HepG2 (cell line): ENCODE results near the gene RHOT2. TPM values are rescaled to one million over a fixed set of nuclear protein-coding genes. Genes with fewer than 3 reads are reported as not detected.

ENCODE experiments used
- ATAC-seq: fragments of 200-7000 bp; cut with Tn5 transposase; 3 replicates; pipeline ENCODE4 v1.9.1; 2020; ENCODE audit warnings: mild to moderate bottlenecking, moderate library complexity
- BruUV-seq: library from RNA; stranded (reverse); fragments of 400-500 nt; replicated peaks from 2 replicates; lab custom pipeline; 2021; lab: Mats Ljungman, UMichigan
- CTCF ChIA-PET: fragments of 300-600 bp; formaldehyde crosslinking; extraction: SDS; loops from one replicate; lab custom pipeline; 2021; ENCODE audit warnings: low total read pairs, inconsistent platforms, low intra/inter-chr PET ratio; lab: Yijun Ruan, JAX
- POLR2A ChIA-PET: fragments of 350-600 bp; sonication (Branson Sonifier 250); formaldehyde crosslinking; loops from one replicate; lab custom pipeline; 2020; ENCODE audit warnings: antibody characterized with exemption, inconsistent platforms; lab: Yijun Ruan, JAX
- DNase-seq: peaks from one replicate; pipeline ENCODE4 v3.0.0-alpha.2; 2015; ENCODE audit warnings: low spot score
- FAIRE-seq: peaks from 3 replicates; lab custom pipeline; 2011; peaks lifted over from hg19 to GRCh38; lab: Jason Lieb, UNC
- H2AFZ ChIP-seq: one replicate; pipeline ENCODE4 v1.6.1; 2011; ENCODE audit warnings: low read length, inconsistent platforms
- H3K27ac ChIP-seq: fragments of 300-600 bp; 3 replicates; pipeline ENCODE4 v1.8.0; 2011; ENCODE audit warnings: mixed run types, mild to moderate bottlenecking, mixed read lengths, low read length, inconsistent platforms; ENCODE audit not compliant: insufficient read depth; ENCODE audit errors: extremely low read length
- H3K27me3 ChIP-seq, 2 experiments: fragments of 200-600 bp in 1 of 2; 2 replicates in 1 of 2; 3 replicates in 1 of 2; pipeline versions ENCODE4 v1.6.0 to v1.8.0; 2011; ENCODE audit warnings: low read length in 2 of 2, mild to moderate bottlenecking in 2 of 2, moderate library complexity in 2 of 2, inconsistent platforms in 1 of 2; ENCODE audit not compliant: insufficient read depth in 2 of 2, control insufficient read depth in 1 of 2
- H3K36me3 ChIP-seq, 2 experiments: fragments of 200-600 bp in 1 of 2; replicated peaks in 1 of 2; 2 replicates in 1 of 2; 3 replicates in 1 of 2; pipeline versions ENCODE4 v1.5.1 to v1.8.0; 2011; ENCODE audit warnings: low read length in 2 of 2, inconsistent platforms in 1 of 2; ENCODE audit not compliant: insufficient read depth in 2 of 2, control insufficient read depth in 1 of 2
- H3K4me1 ChIP-seq: 2 replicates; pipeline ENCODE4 v1.5.1; 2012; ENCODE audit warnings: low read length, inconsistent platforms; ENCODE audit not compliant: insufficient read depth
- H3K4me2 ChIP-seq: 2 replicates; pipeline ENCODE4 v1.6.0; 2011; ENCODE audit warnings: low read depth, low read length, inconsistent platforms
- H3K4me3 ChIP-seq, 3 experiments: fragments of 200-600 bp in 1 of 3; sonication (generic), shearing (Covaris generic) in 1 of 3; replicated peaks in 1 of 3; 2 replicates each; pipeline ENCODE4 v1.5.1; 2011 to 2016; ENCODE audit warnings: low read length in 3 of 3, inconsistent platforms in 2 of 3, low read depth in 2 of 3, mild to moderate bottlenecking in 2 of 3, control low read depth in 1 of 3, mixed read lengths in 1 of 3; ENCODE audit not compliant: insufficient read depth in 1 of 3
- H3K79me2 ChIP-seq: one replicate; pipeline ENCODE4 v1.6.1; 2011; ENCODE audit warnings: low read length, inconsistent platforms; ENCODE audit not compliant: insufficient read depth
- H3K9ac ChIP-seq: 2 replicates; pipeline ENCODE4 v1.6.0; 2011; ENCODE audit warnings: mild to moderate bottlenecking, low read depth, low read length, inconsistent platforms; ENCODE audit not compliant: insufficient read depth
- H3K9me3 ChIP-seq: 2 replicates; pipeline ENCODE4 v1.5.1; 2012; ENCODE audit warnings: mild to moderate bottlenecking, low read length
- H4K20me1 ChIP-seq: 2 replicates; pipeline ENCODE4 v1.6.0; 2011; ENCODE audit warnings: inconsistent platforms, mild to moderate bottlenecking, low read length, moderate library complexity; ENCODE audit not compliant: insufficient read depth
- DZIP1 ChIP-seq: sonication (generic); formaldehyde crosslinking; IDR thresholded peaks from 2 replicates; pipeline ENCODE4 v1.5.0; 2020; ENCODE audit warnings: mild to moderate bottlenecking, missing genetic modification reagents
- HNRNPK ChIP-seq: fragments of 200-400 bp; formaldehyde crosslinking; IDR thresholded peaks from 2 replicates; pipeline ENCODE4 v1.6.1; 2018; ENCODE audit warnings: low read length, low read depth, moderate library complexity, mild to moderate bottlenecking; ENCODE audit not compliant: poor library complexity, severe bottlenecking
- HOXA3 ChIP-seq: sonication (generic); formaldehyde crosslinking; IDR thresholded peaks from 2 replicates; pipeline ENCODE4 v1.5.0; 2020; ENCODE audit warnings: missing genetic modification reagents
- ISL2 ChIP-seq: sonication (generic); formaldehyde crosslinking; IDR thresholded peaks from 2 replicates; pipeline ENCODE4 v1.5.0; 2020; ENCODE audit warnings: missing genetic modification reagents
- KDM5B ChIP-seq: sonication (generic); formaldehyde crosslinking; IDR thresholded peaks from 2 replicates; pipeline ENCODE4 v1.4.0; 2020; ENCODE audit warnings: missing genetic modification reagents, mild to moderate bottlenecking, borderline replicate concordance
- NFAT5 ChIP-seq: sonication (generic); formaldehyde crosslinking; IDR thresholded peaks from 2 replicates; pipeline ENCODE4 v1.4.0; 2020; ENCODE audit warnings: missing genetic modification reagents
- RBM22 ChIP-seq: fragments of 200-400 bp; formaldehyde crosslinking; optimal IDR thresholded peaks from 2 replicates; pipeline ENCODE3; 2017; ENCODE audit warnings: mild to moderate bottlenecking, low read length, moderate library complexity
- STAT6 ChIP-seq: sonication (generic); formaldehyde crosslinking; IDR thresholded peaks from 2 replicates; pipeline ENCODE4 v1.4.0; 2020; ENCODE audit warnings: missing genetic modification reagents, mild to moderate bottlenecking, borderline replicate concordance
- ZFX ChIP-seq: sonication (generic); formaldehyde crosslinking; IDR thresholded peaks from 2 replicates; pipeline ENCODE4 v1.4.0; 2020; ENCODE audit warnings: mild to moderate bottlenecking, low read depth, missing genetic modification reagents, moderate library complexity
- WGBS: methylation state at CpG from one replicate; pipeline ENCODE4 v1.1.6; 2017; ENCODE audit warnings: low lambda C conversion rate; 5-methylcytosine and 5-hydroxymethylcytosine counted together
- in situ Hi-C: cut with HindIII; loops from 2 replicates; pipeline ENCODE4 v1.10.0; 2017; ENCODE audit warnings: low pct_unique_long_range_greater_than_20kb; ENCODE audit not compliant: extremely low pct_ligation_motif_present
- intact Hi-C: fragments of 100-400 bp; cut with micrococcal nuclease; formaldehyde crosslinking; loops from one replicate; pipeline ENCODE4 v1.10.0; 2022; ENCODE audit not compliant: unreplicated experiment
- polyA plus RNA-seq, 8 experiments: library from polyadenylated mRNA; depleted of rRNA in 3 of 8; stranded (reverse) in 7 of 8; unstranded in 1 of 8; fragments of >200 nt; fragmentation: Illumina TruSeq in 4 of 8; extraction: Trizol in 4 of 8; gene quantifications; 2 replicates each; pipeline versions ENCODE4 v1.2.1 to v1.2.3, GENCODE V29; 2011 to 2016; ENCODE audit warnings: low read depth in 4 of 8, missing spikeins in 1 of 8, mixed read lengths in 1 of 8; ENCODE audit not compliant: insufficient read depth in 1 of 8
- total RNA-seq, 5 experiments: library from RNA; depleted of rRNA; stranded (reverse); fragments of >200 nt; fragmentation: Illumina TruSeq; extraction: Trizol; gene quantifications; 2 replicates each; pipeline ENCODE4 v1.2.3, GENCODE V29; 2016; ENCODE audit warnings: low read depth in 1 of 5

RHOT2 gene
- total and polyA plus RNA-seq, 2 of the 13 experiments (the other 11 are each of a cell fraction or from before 2014, with no cell fraction given) = 63.6 to 76.9 TPM

- TF ChIP-seq ISL2 (CRISPR knock-in tag) (no peak), STAT6 (CRISPR knock-in tag) (no peak), KDM5B (CRISPR knock-in tag) (no peak; the same call in 1 of the 2 replicates), HNRNPK (no peak)
- TF ChIP-seq, all 625 proteins: peak for 44
These were observed 30.6 kb upstream of the RHOT2 start (continued) for GRCh38 chr16:637081-638018.

GRCh38 chr16:638034-638543, 29.8 kb upstream of the RHOT2 start:
- H3K27me3 ChIP-seq = no peaks in the 10 kb centered on the region
- no peaks in the 10 kb centered on the region for H4K20me1 ChIP-seq
- ChIA-PET POLR2A (interaction anchor here (0.9 to 1.6 kb wide), 3 partner anchors 10 to 42 kb away, joined by 3 to 7 read pairs (median 4); partner anchors contain the start of genes RHOT2 and STUB1), CTCF (no interaction called here)
- H3K9me3 ChIP-seq = no peaks in the 10 kb centered on the region
- intact Hi-C loops (no loop called here), in situ Hi-C loops (no loop called here)
- peak overlapping the region; percentile 78 for H3K27ac ChIP-seq
- FAIRE-seq (no peak), DNase-seq (no peak), ATAC-seq (no peak)
- WGBS = 71% methylated on average over 9 of the region's 15 CpGs
- BruUV-seq = no TSS peak
- peaks cover 41% of the 10 kb centered on the region for H3K4me1 ChIP-seq
- peaks cover 12% of the 10 kb centered on the region for H3K79me2 ChIP-seq
- H3K4me3 ChIP-seq = peak overlapping the region in 1 of 3 experiments; percentile 92; a peak in 2 of 6 replicates
- peak overlapping the region; percentile 69 for H3K9ac ChIP-seq
- H3K36me3 ChIP-seq = no peaks in the 10 kb centered on the region; a peak in 1 of 5 replicates
- peak overlapping the region; percentile 98 for H3K4me2 ChIP-seq
- H2AFZ ChIP-seq = no peak overlapping the region
- TF ChIP-seq RBM22 (no peak), HOXA3 (CRISPR knock-in tag) (0 out of 2 replicates have a peak, but pooled peaks have one; percentile 25), NFAT5 (CRISPR knock-in tag) (no peak), ZFX (peak; percentile 17; the same call in 1 of the 2 replicates), DZIP1 (CRISPR knock-in tag) (no peak)
